ACC112 (cell line): ENCODE results near the gene NOSIP.

Experiments
- H2AFZ ChIP-seq: fragments of 200-600 bp; sonication (generic); one replicate; pipeline ENCODE4 v1.6.0; 2017; ENCODE audit warnings: antibody characterized with exemption, low read length; ENCODE audit not compliant: unreplicated experiment
- H3K27ac ChIP-seq: fragments of 200-600 bp; sonication (generic); 2 replicates; pipeline ENCODE4 v1.5.1; 2014; ENCODE audit warnings: low read depth, mild to moderate bottlenecking, antibody characterized with exemption, low read length, moderate library complexity
- H3K27me3 ChIP-seq: fragments of 200-600 bp; sonication (generic); 2 replicates; pipeline ENCODE4 v1.6.1; 2014; ENCODE audit warnings: mild to moderate bottlenecking, antibody characterized with exemption, low read length, moderate library complexity, mixed read lengths; ENCODE audit not compliant: insufficient read depth
- H3K36me3 ChIP-seq: fragments of 200-600 bp; sonication (generic); 2 replicates; pipeline ENCODE4 v1.6.1; 2016; ENCODE audit warnings: mild to moderate bottlenecking, antibody characterized with exemption, low read length, moderate library complexity, mixed read lengths; ENCODE audit not compliant: insufficient read depth
- H3K4me1 ChIP-seq: fragments of 200-600 bp; sonication (generic); one replicate; pipeline ENCODE4 v1.6.1; 2016; ENCODE audit warnings: low read length, mixed read lengths; ENCODE audit not compliant: insufficient read depth, unreplicated experiment, control insufficient read depth
- H3K4me3 ChIP-seq: fragments of 200-600 bp; sonication (generic); 2 replicates; pipeline ENCODE4 v1.5.1; 2014; ENCODE audit warnings: mild to moderate bottlenecking, low read depth, low read length
- H3K79me2 ChIP-seq: fragments of 200-600 bp; sonication (generic); one replicate; pipeline ENCODE4 v1.6.0; 2016; ENCODE audit warnings: low read length; ENCODE audit not compliant: control insufficient read depth, unreplicated experiment, insufficient read depth

NOSIP gene

GRCh38 chr19:49544154-49544553 lies 36.2 kb downstream of the NOSIP start:
- H3K79me2 ChIP-seq, result no peaks in the 10 kb centered on the region
- no peak overlapping the region for H2AFZ ChIP-seq
- H3K4me1 ChIP-seq, result no peaks in the 10 kb centered on the region
- H3K36me3 ChIP-seq, result 0 out of 2 replicates have a peak, but pooled peaks cover 3% of the 10 kb centered on the region
- no peaks in the 10 kb centered on the region for H3K27me3 ChIP-seq
- no peak overlapping the region for H3K27ac ChIP-seq
- H3K4me3 ChIP-seq, result no peak overlapping the region

- Histone ChIP-seq H3K4me3 (no peak overlapping the region), H2AFZ (no peak overlapping the region), H3K36me3 (0 out of 2 replicates have a peak, but pooled peaks cover 3% of the 10 kb centered on the region), H3K27ac (no peak overlapping the region), H3K79me2 (no peaks in the 10 kb centered on the region), H3K27me3 (no peaks in the 10 kb centered on the region), H3K4me1 (no peaks in the 10 kb centered on the region)
These were observed 37.3 kb downstream of the NOSIP start for GRCh38 chr19:49543032-49543431.

- no peak overlapping the region for H2AFZ ChIP-seq
- H3K4me3 ChIP-seq, result no peak overlapping the region
- H3K79me2 ChIP-seq, result no peaks in the 10 kb centered on the region
- 0 out of 2 replicates have a peak, but pooled peaks cover 3% of the 10 kb centered on the region for H3K36me3 ChIP-seq
- no peak overlapping the region for H3K27ac ChIP-seq
- H3K4me1 ChIP-seq, result no peaks in the 10 kb centered on the region
- no peaks in the 10 kb centered on the region for H3K27me3 ChIP-seq
These were observed 37.9 kb downstream of the NOSIP start for GRCh38 chr19:49542446-49542845.

GRCh38 chr19:49541914-49542313 lies 38.4 kb downstream of the NOSIP start:
- H3K27ac ChIP-seq, result no peak overlapping the region
- H3K36me3 ChIP-seq, result 0 out of 2 replicates have a peak, but pooled peaks cover 4% of the 10 kb centered on the region
- H3K4me1 ChIP-seq, result no peaks in the 10 kb centered on the region
- no peaks in the 10 kb centered on the region for H3K79me2 ChIP-seq
- no peak overlapping the region for H2AFZ ChIP-seq
- no peaks in the 10 kb centered on the region for H3K27me3 ChIP-seq
- no peak overlapping the region for H3K4me3 ChIP-seq

- Histone ChIP-seq H3K79me2 (no peaks in the 10 kb centered on the region), H3K4me3 (no peak overlapping the region), H3K27ac (no peak overlapping the region), H3K27me3 (no peaks in the 10 kb centered on the region), H3K36me3 (0 out of 2 replicates have a peak, but pooled peaks cover 5% of the 10 kb centered on the region), H2AFZ (no peak overlapping the region), H3K4me1 (no peaks in the 10 kb centered on the region)
These were observed 41.0 kb downstream of the NOSIP start for GRCh38 chr19:49539192-49539952.

GRCh38 chr19:49538643-49539042 lies 41.7 kb downstream of the NOSIP start:
- Histone ChIP-seq H3K27ac (no peak overlapping the region), H3K4me1 (no peaks in the 10 kb centered on the region), H3K36me3 (0 out of 2 replicates have a peak, but pooled peaks cover 5% of the 10 kb centered on the region), H3K27me3 (no peaks in the 10 kb centered on the region), H3K4me3 (no peak overlapping the region), H2AFZ (no peak overlapping the region), H3K79me2 (no peaks in the 10 kb centered on the region)

GRCh38 chr19:49536921-49537462 lies 43.4 kb downstream of the NOSIP start:
- H3K36me3 ChIP-seq, result 0 out of 2 replicates have a peak, but pooled peaks cover 5% of the 10 kb centered on the region

GRCh38 chr19:49534632-49535385 lies 45.5 kb downstream of the NOSIP start:
- Histone ChIP-seq H3K27me3 (no peaks in the 10 kb centered on the region), H3K4me3 (no peak overlapping the region), H3K4me1 (no peaks in the 10 kb centered on the region), H3K79me2 (peaks cover 4% of the 10 kb centered on the region), H2AFZ (no peak overlapping the region), H3K27ac (no peak overlapping the region), H3K36me3 (0 out of 2 replicates have a peak, but pooled peaks cover 5% of the 10 kb centered on the region)

More at GRCh38 chr19:49536921-49537462, 43.4 kb downstream of the NOSIP start:
- Histone ChIP-seq H3K79me2 (no peaks in the 10 kb centered on the region), H3K4me1 (no peaks in the 10 kb centered on the region), H3K4me3 (no peak overlapping the region), H3K27me3 (no peaks in the 10 kb centered on the region), H2AFZ (no peak overlapping the region), H3K27ac (no peak overlapping the region)

- no peak overlapping the region for H2AFZ ChIP-seq
- H3K4me1 ChIP-seq, result peaks cover 5% of the 10 kb centered on the region
These were observed 46.5 kb downstream of the NOSIP start for GRCh38 chr19:49533551-49534488.

GRCh38 chr19:49530708-49531107 lies 49.6 kb downstream of the NOSIP start:
- H3K79me2 ChIP-seq, result peaks cover 9% of the 10 kb centered on the region

More at GRCh38 chr19:49533551-49534488, 46.5 kb downstream of the NOSIP start:
- peak overlapping the region; percentile 74 for H3K4me3 ChIP-seq
- no peaks in the 10 kb centered on the region for H3K27me3 ChIP-seq
- H3K27ac ChIP-seq, result no peak overlapping the region
- H3K79me2 ChIP-seq, result peaks cover 9% of the 10 kb centered on the region
- H3K36me3 ChIP-seq, result 0 out of 2 replicates have a peak, but pooled peaks cover 2% of the 10 kb centered on the region

More at GRCh38 chr19:49530708-49531107, 49.6 kb downstream of the NOSIP start:
- no peaks in the 10 kb centered on the region for H3K36me3 ChIP-seq
- H3K27me3 ChIP-seq, result no peaks in the 10 kb centered on the region
- H3K4me1 ChIP-seq, result peaks cover 5% of the 10 kb centered on the region
- no peak overlapping the region for H2AFZ ChIP-seq
- no peak overlapping the region for H3K4me3 ChIP-seq
- H3K27ac ChIP-seq, result no peak overlapping the region
